Amniotic stem cell (primary cell): Measurements from ENCODE around the gene RBM23.
"Not testable (repeated sequence)": the region's sequence is repeated elsewhere in the genome, so short reads cannot be mapped to it uniquely, and the experiment has no call there.

Experiments used
- DNase-seq: peaks from one replicate; lab custom pipeline; 2025; lab: John Stamatoyannopoulos, UW

Gene RBM23

GRCh38 chr14:22915886-22916521 is 2.9 kb downstream of the RBM23 start:
- DNase-seq: no peak

DNA sequence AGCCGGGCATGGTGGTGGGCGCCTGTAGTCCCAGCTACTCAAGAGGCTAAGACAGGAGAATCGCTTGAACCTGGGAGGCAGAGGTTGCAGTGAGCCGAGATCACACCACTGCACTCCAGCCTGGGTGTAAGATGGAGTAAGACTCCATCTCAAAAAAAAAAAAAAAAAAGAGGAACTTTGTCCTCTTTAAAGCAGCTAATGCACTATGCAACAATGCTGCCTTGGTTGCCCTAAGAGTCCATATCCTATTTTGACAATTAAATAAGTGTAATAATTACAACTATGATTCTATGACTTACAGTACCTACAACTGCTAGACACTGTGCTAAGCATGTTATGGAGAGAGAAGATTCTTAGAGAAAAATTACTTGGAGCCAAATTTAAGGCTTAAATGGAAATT is 4.1 kb downstream of the RBM23 start:
- not testable (repeated sequence) for DNase-seq

DNA sequence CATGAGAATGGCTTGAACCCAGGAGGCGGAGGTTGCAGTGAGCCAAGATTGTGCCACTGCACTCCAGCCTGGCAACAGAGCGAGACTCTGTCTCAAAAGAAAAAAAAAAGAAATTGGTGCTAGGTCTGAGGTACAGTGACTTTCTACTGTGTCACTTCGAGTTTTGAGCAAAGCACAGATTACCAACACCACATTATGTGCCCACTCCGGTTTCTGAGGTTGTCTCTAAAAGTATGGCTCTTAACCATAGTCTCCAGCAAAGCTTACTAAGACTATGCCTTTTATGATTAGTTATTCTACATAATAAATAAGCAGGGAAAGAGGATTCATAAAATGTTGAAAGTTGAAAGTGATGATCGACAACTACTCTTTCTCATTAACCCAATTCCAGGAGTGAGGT is 8.0 kb downstream of the RBM23 start:
- no peak for DNase-seq

DNA sequence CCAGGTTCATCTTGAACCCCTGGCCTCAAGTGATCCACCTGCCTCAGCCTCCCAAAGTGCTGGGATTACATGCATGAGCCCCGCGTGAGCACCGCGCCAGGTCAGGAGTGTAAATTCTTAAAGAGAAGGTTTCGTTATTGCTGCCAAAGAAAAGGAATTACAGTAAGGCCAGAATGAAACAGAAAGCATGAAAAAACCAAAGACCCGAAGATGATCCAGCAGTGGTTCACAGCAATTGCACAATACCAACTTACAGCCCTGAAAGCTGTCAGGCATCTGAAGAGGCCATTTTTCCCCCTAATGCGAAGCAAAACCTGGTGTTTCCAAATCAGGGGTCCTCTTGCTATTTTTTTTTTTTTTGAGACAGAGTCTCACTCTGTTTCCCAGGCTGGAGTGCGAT is 10.3 kb downstream of the RBM23 start:
- no peak for DNase-seq

GRCh38 chr14:22907429-22907828 is 11.5 kb downstream of the RBM23 start:
- no peak for DNase-seq

GRCh38 chr14:22906073-22906472 is 12.9 kb downstream of the RBM23 start:
- no peak for DNase-seq

DNA sequence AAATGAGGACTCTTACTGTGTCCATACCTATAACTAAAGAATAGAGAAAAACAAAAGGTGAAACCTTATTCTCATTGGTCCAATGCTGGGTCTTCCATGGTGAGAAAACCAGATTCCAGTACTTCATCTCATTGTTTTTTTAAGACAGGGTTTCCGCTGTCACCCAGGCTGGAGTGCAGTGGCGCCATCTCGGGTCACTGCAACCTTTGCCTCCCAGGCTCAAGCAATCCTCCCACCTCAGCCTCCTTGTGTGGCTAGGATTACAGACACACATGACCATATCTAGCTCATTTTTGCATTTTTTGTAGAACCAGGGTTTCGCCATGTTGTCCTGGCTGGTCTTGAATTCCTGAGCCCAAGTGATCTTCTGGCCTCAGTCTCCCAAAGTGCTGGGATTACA is 13.3 kb downstream of the RBM23 start:
- no peak for DNase-seq

- DNase-seq: no peak
Observed at GRCh38 chr14:22903742-22904087, 15.2 kb downstream of the RBM23 start.

DNA sequence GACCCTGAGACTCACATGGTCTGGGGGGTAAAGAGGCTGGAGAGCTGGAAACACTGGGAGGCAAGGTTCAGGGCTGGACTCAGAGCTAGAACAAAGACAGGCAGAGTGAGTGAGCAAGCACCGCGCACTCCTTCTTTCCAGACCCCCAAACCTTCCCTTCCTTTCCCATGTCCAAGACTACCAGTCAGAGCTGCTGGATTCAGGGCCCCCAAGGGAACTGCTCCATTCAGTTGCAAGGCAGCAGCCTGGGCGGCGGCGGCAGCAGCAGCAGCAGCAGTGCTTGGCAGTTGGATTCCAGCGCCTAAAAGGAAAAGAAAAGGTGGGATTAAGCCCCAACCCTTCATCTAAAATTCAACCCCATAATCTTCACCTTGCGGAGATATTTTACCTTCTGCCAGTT is 17.1 kb downstream of the RBM23 start:
- DNase-seq: no peak

GRCh38 chr14:22900081-22900799 is 18.7 kb downstream of the RBM23 start:
- no peak for DNase-seq

- no peak for DNase-seq
Observed at GRCh38 chr14:22898302-22899090, 20.5 kb downstream of the RBM23 start.

GRCh38 chr14:22897357-22897756 is 21.6 kb downstream of the RBM23 start:
- DNase-seq: no peak

GRCh38 chr14:22896760-22897159 is 22.2 kb downstream of the RBM23 start:
- DNase-seq: no peak

GRCh38 chr14:22896356-22896755 is 22.6 kb downstream of the RBM23 start:
- no peak for DNase-seq

DNA sequence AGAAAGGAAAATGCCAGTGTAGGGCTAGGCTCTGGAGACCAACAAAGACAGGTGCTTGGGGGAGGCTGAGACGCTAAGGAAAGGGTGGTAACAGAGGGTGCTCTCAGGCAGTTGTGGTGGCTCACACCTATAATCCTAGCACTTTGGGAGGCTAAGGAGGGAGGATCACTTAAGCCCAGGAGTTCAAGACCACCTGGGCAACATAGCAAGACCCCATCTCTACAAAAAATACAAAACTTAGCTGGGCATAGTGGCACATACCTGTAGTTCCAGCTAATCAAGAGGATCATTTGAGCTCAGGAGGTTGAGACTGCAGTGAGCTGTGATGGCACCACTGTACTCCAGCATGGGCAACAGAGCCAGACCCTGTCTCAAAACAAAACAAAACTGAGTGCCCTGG is 23.5 kb downstream of the RBM23 start:
- DNase-seq: no peak

- no peak for DNase-seq
Observed at GRCh38 chr14:22893706-22894105, 25.2 kb downstream of the RBM23 start.

GRCh38 chr14:22892488-22892887 is 26.5 kb downstream of the RBM23 start:
- no peak for DNase-seq

DNA sequence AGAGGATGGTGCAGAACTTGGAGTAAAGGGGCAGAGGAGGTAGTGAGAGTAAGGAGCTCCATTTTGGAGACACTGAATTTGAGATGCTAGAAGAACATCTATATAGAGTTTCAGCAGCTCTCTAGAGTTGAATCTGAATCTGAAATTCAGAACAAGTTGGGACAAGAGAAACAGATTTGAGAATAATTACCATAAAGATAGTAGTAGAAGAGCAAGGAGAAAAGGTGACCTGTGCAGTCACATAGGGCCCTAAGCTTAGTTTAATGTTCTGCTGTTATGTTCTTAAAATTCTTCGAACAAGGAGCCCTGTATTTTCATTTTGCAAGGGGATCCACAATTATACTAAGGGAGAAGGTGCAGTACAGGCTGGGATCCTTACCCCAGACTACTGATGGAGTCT is 28.5 kb downstream of the RBM23 start:
- no peak for DNase-seq

GRCh38 chr14:22888662-22889061 is 30.3 kb downstream of the RBM23 start:
- DNase-seq: no peak

DNA sequence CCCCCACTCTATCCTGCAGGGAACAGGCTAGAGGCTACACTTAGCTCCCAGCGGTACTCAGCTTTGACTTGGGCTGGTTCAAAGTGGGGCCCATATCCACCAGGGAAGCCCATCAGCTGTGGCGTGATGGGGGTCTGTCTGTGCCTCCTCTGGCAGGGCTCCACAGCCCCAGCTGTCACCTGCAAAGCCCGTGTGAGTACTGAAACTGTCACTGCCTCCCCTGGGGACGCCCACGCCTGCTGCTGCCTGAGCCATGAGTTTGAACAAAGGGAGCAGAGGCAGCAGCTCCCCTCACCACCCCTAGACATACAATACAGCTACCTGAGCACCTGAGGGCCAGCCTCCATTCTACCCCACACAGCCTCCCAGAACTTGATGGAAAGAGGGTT is 31.0 kb downstream of the RBM23 start:
- DNase-seq: no peak

DNA sequence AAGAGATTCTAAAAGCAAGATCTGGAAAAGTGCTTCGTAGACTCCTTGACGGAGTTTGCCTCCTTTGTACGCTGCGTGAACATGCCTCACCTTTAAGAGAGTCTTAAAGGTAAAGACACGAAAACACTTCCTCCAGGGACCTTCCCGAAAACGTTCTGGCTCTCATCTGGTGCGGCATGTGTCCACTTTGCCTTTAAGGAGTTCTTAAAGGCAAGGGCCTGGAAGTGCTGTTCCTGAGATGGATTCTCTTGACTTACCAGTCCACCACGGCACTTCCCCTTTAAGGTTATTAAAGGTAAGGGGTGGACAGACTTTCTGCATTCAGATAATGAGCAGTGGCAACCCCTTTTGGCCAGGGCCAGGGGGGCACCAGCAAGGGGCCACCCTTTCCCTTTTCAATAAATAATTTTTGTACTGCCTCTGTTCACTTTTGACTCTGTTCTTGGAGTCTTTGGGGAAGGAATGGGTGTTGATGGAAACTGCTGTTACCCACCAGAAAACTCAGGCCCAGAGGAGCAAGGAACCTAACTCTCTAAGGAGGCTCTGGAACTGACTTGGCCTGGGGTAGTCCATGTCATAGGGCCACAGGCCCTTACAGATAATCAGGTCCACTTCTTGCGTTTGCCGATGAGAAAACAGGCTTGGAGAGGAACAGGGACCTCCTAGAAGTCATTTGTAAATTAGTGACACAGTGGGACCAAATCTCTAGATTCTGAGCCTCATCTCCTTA is 31.5 kb downstream of the RBM23 start:
- no peak for DNase-seq

GRCh38 chr14:22886500-22887259 is 32.3 kb downstream of the RBM23 start:
- no peak for DNase-seq
